ENCODE measurements around the gene HECW1.

- TF ChIP-seq CTCF (IDR thresholded peaks at IDR 0.05) (no peak), RFX5 (IDR thresholded peaks at IDR 0.05) (no peak), POLR2A (IDR thresholded peaks at IDR 0.05; ENCODE audit: low read length) (no peak), SMC3 (IDR thresholded peaks at IDR 0.05) (no peak), JUNB (IDR thresholded peaks at IDR 0.05) (no peak), ZNF302 (CRISPR knock-in tag; IDR thresholded peaks at IDR 0.05) (no peak), RCOR1 (IDR thresholded peaks at IDR 0.05; ENCODE audit: low read depth, low read length) (no peak), CEBPB (IDR thresholded peaks at IDR 0.05) (no peak), SREBF2 (IDR thresholded peaks at IDR 0.05) (no peak), NFE2L2 (conservative IDR thresholded peaks at IDR 0.05; ENCODE audit: low read length) (no peak), CBX8 (IDR thresholded peaks at IDR 0.05) (no peak), NPAS2 (CRISPR knock-in tag; IDR thresholded peaks at IDR 0.05; ENCODE audit: borderline replicate concordance) (no peak), REST (IDR thresholded peaks at IDR 0.05) (no peak)
Measured at GRCh38 chr7:43530553-43531410, 418.3 kb downstream of the HECW1 start.
